OCI-LY1 (cell line): Measurements from ENCODE around the gene MED12.

Experiments
- H2AFZ ChIP-seq: fragments of 200-600 bp; sonication (generic), shearing (Covaris generic); 2 replicates; pipeline ENCODE4 v1.6.0; 2014; ENCODE audit warnings: antibody characterized with exemption, mild to moderate bottlenecking, low read length
- H3F3A ChIP-seq: fragments of 200-600 bp; sonication (generic), shearing (Covaris generic); 2 replicates; pipeline ENCODE4 v1.6.0; 2014; ENCODE audit warnings: mild to moderate bottlenecking, antibody characterized with exemption, low read length, moderate library complexity; ENCODE audit not compliant: insufficient read depth
- H3K27ac ChIP-seq: fragments of 200-600 bp; sonication (generic); 2 replicates; pipeline ENCODE4 v1.5.1; 2014; ENCODE audit warnings: low read length, mixed run types, mild to moderate bottlenecking, low read depth; ENCODE audit not compliant: poor library complexity, severe bottlenecking
- H3K27me3 ChIP-seq: fragments of 200-600 bp; sonication (generic); 2 replicates; pipeline ENCODE4 v1.6.0; 2014; ENCODE audit warnings: antibody characterized with exemption, mild to moderate bottlenecking, low read length, moderate library complexity; ENCODE audit not compliant: insufficient read depth
- H3K36me3 ChIP-seq: fragments of 200-600 bp; sonication (generic); 2 replicates; pipeline ENCODE4 v1.6.1; 2014; ENCODE audit warnings: mild to moderate bottlenecking, antibody characterized with exemption, low read length, moderate library complexity, mixed read lengths; ENCODE audit not compliant: insufficient read depth
- H3K4me1 ChIP-seq: fragments of 200-600 bp; sonication (generic); 2 replicates; pipeline ENCODE4 v1.5.1; 2014; ENCODE audit warnings: mild to moderate bottlenecking, low read length, moderate library complexity; ENCODE audit not compliant: insufficient read depth, severe bottlenecking
- H3K4me2 ChIP-seq: fragments of 200-600 bp; sonication (generic), shearing (Covaris generic); 2 replicates; pipeline ENCODE4 v1.6.1; 2014; ENCODE audit warnings: low read length
- H3K4me3 ChIP-seq: fragments of 200-600 bp; sonication (generic); 2 replicates; pipeline ENCODE4 v1.5.1; 2014; ENCODE audit warnings: low read length, low read depth, mild to moderate bottlenecking, mixed read lengths; ENCODE audit not compliant: poor library complexity, severe bottlenecking
- H3K79me2 ChIP-seq: fragments of 200-600 bp; shearing (Covaris generic); 2 replicates; pipeline ENCODE4 v1.6.1; 2016; ENCODE audit warnings: mixed run types, low read length, mixed read lengths; ENCODE audit not compliant: insufficient read depth
- H3K9ac ChIP-seq: fragments of 200-600 bp; sonication (generic), shearing (Covaris generic); 2 replicates; pipeline ENCODE4 v1.6.1; 2014; ENCODE audit warnings: mild to moderate bottlenecking, low read length, mixed read lengths
- H3K9me2 ChIP-seq: fragments of 200-600 bp; sonication (generic), shearing (Covaris generic); 2 replicates; pipeline ENCODE4 v1.6.1; 2014; ENCODE audit warnings: low read depth, mild to moderate bottlenecking, low read length, mixed read lengths
- H3K9me3 ChIP-seq: fragments of 200-600 bp; shearing (Covaris generic); 2 replicates; pipeline ENCODE4 v1.6.1; 2014; ENCODE audit warnings: low read length, mixed read lengths
- H4K20me1 ChIP-seq: fragments of 200-600 bp; sonication (generic), shearing (Covaris generic); 2 replicates; pipeline ENCODE4 v1.6.0; 2016; ENCODE audit warnings: mild to moderate bottlenecking, low read length; ENCODE audit not compliant: insufficient read depth
- CTCF ChIP-seq: fragments of 200-600 bp; sonication (generic), shearing (Covaris generic); IDR thresholded peaks from 2 replicates; pipeline ENCODE4 v1.5.1; 2017; ENCODE audit warnings: mild to moderate bottlenecking, antibody characterized with exemption, low read length, moderate library complexity, mixed read lengths
- EZH2 ChIP-seq: fragments of 200-600 bp; sonication (generic), shearing (Covaris generic); IDR thresholded peaks from 2 replicates; pipeline ENCODE4 v1.8.0; 2017; ENCODE audit warnings: borderline replicate concordance, mixed run types, mild to moderate bottlenecking, antibody characterized with exemption, low read length, moderate library complexity, mixed read lengths

The MED12 gene

GRCh38 chrX:71106427-71106826 lies 12.0 kb upstream of the MED12 start, which contains the start of gene CXorf65:
Gene CXorf65, minus strand, starts transcription at chrX:71106740. Its CDS starts 184 bp downstream, at chrX:71106556.
- no peak within 1 kb of the TSS for H3K4me3 ChIP-seq
- TF ChIP-seq CTCF (no peak), EZH2 (no peak)
- no peak within 1 kb of the TSS for H2AFZ ChIP-seq
- no peaks in the 10 kb centered on the region for H3K79me2 ChIP-seq
- peaks cover 24% of the 10 kb centered on the region for H3K36me3 ChIP-seq
- H3K4me2 ChIP-seq: no peak within 1 kb of the TSS
- no peak within 1 kb of the TSS for H3K27ac ChIP-seq
- H4K20me1 ChIP-seq: no peaks in the 10 kb centered on the region
- H3K4me1 ChIP-seq: peaks cover 38% of the 10 kb centered on the region
- no peaks in the 10 kb centered on the region for H3K9me3 ChIP-seq
- no peaks in the 10 kb centered on the region for H3K27me3 ChIP-seq
- no peaks in the 10 kb centered on the region for H3K9me2 ChIP-seq
- H3F3A ChIP-seq: no peaks in the 10 kb centered on the region
- no peak within 1 kb of the TSS for H3K9ac ChIP-seq

GRCh38 chrX:71107245-71107644 lies 11.2 kb upstream of the MED12 start:
- Histone ChIP-seq H3K79me2 (no peaks in the 10 kb centered on the region), H2AFZ (no peak overlapping the region), H3K9me3 (no peaks in the 10 kb centered on the region), H3K4me2 (no peak overlapping the region), H4K20me1 (no peaks in the 10 kb centered on the region), H3K27me3 (no peaks in the 10 kb centered on the region), H3K36me3 (peaks cover 24% of the 10 kb centered on the region), H3K27ac (no peak overlapping the region), H3K4me3 (no peak overlapping the region), H3K9ac (no peak overlapping the region), H3F3A (no peaks in the 10 kb centered on the region), H3K9me2 (no peaks in the 10 kb centered on the region), H3K4me1 (peaks cover 46% of the 10 kb centered on the region)
- TF ChIP-seq CTCF (no peak), EZH2 (no peak)

- Histone ChIP-seq H3K4me1 (peaks cover 52% of the 10 kb centered on the region), H3K27me3 (no peaks in the 10 kb centered on the region), H3K27ac (no peak overlapping the region)
These were observed 10.5 kb upstream of the MED12 start for GRCh38 chrX:71107762-71108360.

More at GRCh38 chrX:71107762-71108360, 10.5 kb upstream of the MED12 start:
- no peak overlapping the region for H3K4me3 ChIP-seq
- H3K9me2 ChIP-seq: no peaks in the 10 kb centered on the region
- H3K9ac ChIP-seq: no peak overlapping the region
- H3K79me2 ChIP-seq: no peaks in the 10 kb centered on the region
- H2AFZ ChIP-seq: no peak overlapping the region
- H4K20me1 ChIP-seq: no peaks in the 10 kb centered on the region
- no peak for TF ChIP-seq EZH2
- no peak for TF ChIP-seq CTCF
- H3K4me2 ChIP-seq: no peak overlapping the region
- no peaks in the 10 kb centered on the region for H3K9me3 ChIP-seq
- no peaks in the 10 kb centered on the region for H3F3A ChIP-seq
- peaks cover 24% of the 10 kb centered on the region for H3K36me3 ChIP-seq
